ENCODE results near the gene CLCN6.
A peak's percentile ranks its signal among the peaks of the same experiment; 100 is the strongest.

Gene CLCN6

GRCh38 chr1:11778844-11779623 lies 27.0 kb upstream of the CLCN6 start:
- no peak for DNase-seq (ENCODE audit: low read depth, low spot score)

GRCh38 chr1:11779715-11780379 lies 26.1 kb upstream of the CLCN6 start:
- DNase-seq (ENCODE audit: low read depth, low spot score), result no peak

GRCh38 chr1:11780380-11781147 lies 25.4 kb upstream of the CLCN6 start:
- DNase-seq (ENCODE audit: low read depth, low spot score), result no peak

- no peak for DNase-seq (ENCODE audit: low read depth, low spot score)
These were observed 24.7 kb upstream of the CLCN6 start for GRCh38 chr1:11781297-11781696.

- no peak for DNase-seq (ENCODE audit: low read depth, low spot score)
These were observed 23.8 kb upstream of the CLCN6 start for GRCh38 chr1:11782127-11782708.

- DNase-seq (ENCODE audit: low read depth, low spot score), result no peak
These were observed 22.4 kb upstream of the CLCN6 start for GRCh38 chr1:11783556-11783955.

- no peak for DNase-seq (ENCODE audit: low read depth, low spot score)
These were observed 21.6 kb upstream of the CLCN6 start for GRCh38 chr1:11784256-11784992.

GRCh38 chr1:11784993-11785769 lies 20.8 kb upstream of the CLCN6 start:
- no peak for DNase-seq (ENCODE audit: low read depth, low spot score)

GRCh38 chr1:11786168-11786567 lies 19.8 kb upstream of the CLCN6 start:
- DNase-seq (ENCODE audit: low read depth, low spot score), result no peak

GRCh38 chr1:11787251-11787803 lies 18.7 kb upstream of the CLCN6 start:
- DNase-seq (ENCODE audit: low read depth, low spot score), result no peak

GRCh38 chr1:11787804-11788436 lies 18.1 kb upstream of the CLCN6 start:
- no peak for DNase-seq (ENCODE audit: low read depth, low spot score)

- DNase-seq (ENCODE audit: low read depth, low spot score), result no peak
These were observed 17.4 kb upstream of the CLCN6 start for GRCh38 chr1:11788549-11789053.

GRCh38 chr1:11789126-11790067 lies 16.6 kb upstream of the CLCN6 start:
- DNase-seq (ENCODE audit: low read depth, low spot score), result no peak

- DNase-seq (ENCODE audit: low read depth, low spot score), result no peak
These were observed 15.7 kb upstream of the CLCN6 start for GRCh38 chr1:11790101-11790879.

- peak; percentile 60 for DNase-seq (ENCODE audit: low read depth, low spot score)
These were observed 14.9 kb upstream of the CLCN6 start for GRCh38 chr1:11790880-11791715.

GRCh38 chr1:11792106-11792505 lies 13.9 kb upstream of the CLCN6 start:
- DNase-seq (ENCODE audit: low read depth, low spot score), result no peak

- DNase-seq (ENCODE audit: low read depth, low spot score), result no peak
These were observed 12.2 kb upstream of the CLCN6 start for GRCh38 chr1:11793819-11794218.
